ENCODE data around the gene TMEM87B. TPM values are rescaled to one million over a fixed set of nuclear protein-coding genes. Genes with fewer than 3 reads are reported as not detected.

The TMEM87B gene
- total and polyA plus RNA-seq, 2 of the 8 experiments (the other 6 are each of a cell fraction or from before 2014, with no cell fraction given) = 7.2 to 9.0 TPM

DNA sequence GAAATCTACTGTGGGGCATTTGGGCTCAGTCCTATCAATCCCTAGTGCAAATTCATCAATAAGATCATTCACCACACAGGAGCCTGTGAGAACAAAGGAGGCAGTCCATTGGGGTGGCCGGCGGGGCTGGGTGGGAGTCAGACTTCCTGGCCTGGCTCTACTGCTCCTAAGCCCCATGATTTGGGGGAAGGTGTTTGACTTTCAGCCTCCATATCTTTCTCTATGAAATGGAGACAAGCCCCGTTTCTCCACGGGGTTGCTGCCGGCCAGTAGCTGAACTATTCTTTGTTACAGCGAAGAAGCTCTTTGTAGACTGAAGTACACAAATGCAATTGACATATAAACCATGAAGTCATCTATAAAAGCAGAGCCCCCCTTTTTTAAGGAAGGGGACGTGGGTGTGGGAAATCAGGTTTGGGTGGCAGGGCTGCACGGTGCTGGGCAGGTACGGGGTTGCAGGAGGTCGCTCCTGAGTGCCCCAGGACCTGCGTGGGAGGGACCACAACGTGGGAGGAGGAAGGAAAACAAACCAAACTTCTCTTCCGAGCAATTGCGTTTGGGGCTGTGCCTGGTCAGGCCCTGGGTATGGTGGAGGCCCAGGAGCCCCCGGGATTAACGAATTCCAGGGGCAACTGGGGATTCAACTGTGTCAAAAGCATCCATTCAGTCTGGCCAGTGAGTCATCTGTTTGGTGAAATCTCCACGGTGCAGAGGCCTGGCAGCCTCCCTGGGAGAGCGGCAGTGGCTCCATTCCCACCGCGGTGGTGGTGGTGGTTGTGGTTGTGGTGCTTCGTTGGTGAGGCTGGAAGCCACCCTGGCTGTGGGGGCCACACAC is 101.3 kb downstream of the TMEM87B start:
- Histone ChIP-seq H3K27ac (ENCODE audit: low read depth, low read length) (no peak overlapping the region), H2BK20ac (ENCODE audit: low read length) (no peak overlapping the region), H2BK5ac (ENCODE audit: low read depth, low read length) (no peak overlapping the region), H3K36me3 (ENCODE audit: control insufficient read depth in 2 of 4, insufficient read depth in 4 of 4, low read length in 3 of 4) (no peaks in the 10 kb centered on the region), H3K9ac (replicated peaks in 1 of 4; ENCODE audit: extremely low read depth in 1 of 4, low read depth in 3 of 4, low read length in 3 of 4) (no peak overlapping the region), H3K23ac (ENCODE audit: insufficient read length) (no peak overlapping the region), H3K9me3 (ENCODE audit: insufficient read depth in 2 of 2, low read depth in 1 of 2, low read length in 1 of 2) (no peaks in the 10 kb centered on the region), H2BK15ac (ENCODE audit: low read length) (no peak overlapping the region), H4K5ac (ENCODE audit: insufficient read length, low read depth, low read length) (no peak overlapping the region), H4K20me1 (replicated peaks in 1 of 2; ENCODE audit: control insufficient read depth in 1 of 2, insufficient read depth in 2 of 2, low read length in 2 of 2) (no peaks in the 10 kb centered on the region), H2AFZ (ENCODE audit: low read length) (no peak overlapping the region), H3K4me3 (ENCODE audit: extremely low read depth in 1 of 4, insufficient read depth in 2 of 4, low read depth in 3 of 4, low read length in 4 of 4) (no peak overlapping the region), H3K79me1 (ENCODE audit: low read depth, low read length) (no peaks in the 10 kb centered on the region), H3K4me1 (replicated peaks in 1 of 4; ENCODE audit: control insufficient read depth in 3 of 4, insufficient read depth in 4 of 4, low read length in 3 of 4) (peaks cover 0 to 5% (median 2%) of the 10 kb centered on the region in 4 experiments; a peak in 3 of 7 replicates), H3K27me3 (replicated peaks in 1 of 4; ENCODE audit: control insufficient read depth in 3 of 4, extremely low read depth in 1 of 4, insufficient read depth in 3 of 4, low read length in 3 of 4) (no peaks in the 10 kb centered on the region; a peak in 1 of 7 replicates), H3K14ac (ENCODE audit: insufficient read length) (no peak overlapping the region), H3K79me2 (ENCODE audit: control insufficient read depth in 1 of 2, insufficient read depth in 2 of 2, low read length in 2 of 2) (no peaks in the 10 kb centered on the region), H2BK12ac (ENCODE audit: low read depth, low read length) (no peak overlapping the region), H3K18ac (ENCODE audit: extremely low read depth, low read length) (no peak overlapping the region), H2AK5ac (ENCODE audit: low read depth, low read length) (no peak overlapping the region), H4K91ac (replicated peaks; ENCODE audit: insufficient read length, low read length) (peak overlapping the region; percentile 65), H2BK120ac (replicated peaks; ENCODE audit: low read depth, low read length) (no peak overlapping the region), H3K56ac (replicated peaks; ENCODE audit: insufficient read length, low read depth, low read length) (no peak overlapping the region), H3K4ac (replicated peaks; ENCODE audit: insufficient read length, low read depth, low read length) (no peak overlapping the region), H4K8ac (ENCODE audit: extremely low read depth, insufficient read depth, low read length) (0 out of 2 replicates have a peak overlapping the region, but pooled peaks have one; percentile 47), H3K23me2 (ENCODE audit: low read depth, low read length) (no peaks in the 10 kb centered on the region), H3K4me2 (ENCODE audit: insufficient read depth in 1 of 2, low read depth in 2 of 2, low read length in 2 of 2) (no peak overlapping the region)
- ChIA-PET CTCF (ENCODE audit: partially characterized antibody) (interaction anchor here (0.6 to 1.5 kb wide), 3 partner anchors 13 to 26 kb away, joined by 3 to 5 read pairs (median 3); no protein-coding TSS in a partner anchor), POLR2A (ENCODE audit: partially characterized antibody) (no interaction called here)
- FAIRE-seq = no peak
- 87% methylated on average over 21 of the region's 21 CpGs; no CpG with 5 or more reads in 1 of the 2 experiments for WGBS, 2 experiments (ENCODE audit: extremely low coverage in 1 of 2, insufficient coverage in 1 of 2, insufficient read length in 1 of 2, insufficient replicate concordance in 2 of 2, low coverage in 1 of 2, low lambda C conversion rate in 2 of 2, missing lambda C conversion rate in 1 of 2)
- no peak for DNase-seq (ENCODE audit: low read depth in 1 of 2, low spot score in 2 of 2)
- TF ChIP-seq SIX5 (IDR thresholded peaks at IDR 0.05; ENCODE audit: low read depth, low read length) (no peak), RBBP5 (IDR thresholded peaks at IDR 0.05; ENCODE audit: borderline replicate concordance, low read depth, low read length) (no peak), HDAC2 (IDR thresholded peaks at IDR 0.05; ENCODE audit: borderline replicate concordance in 1 of 2, low read depth in 2 of 2, low read length in 2 of 2) (no peak), POLR2AphosphoS5 (IDR thresholded peaks at IDR 0.05; ENCODE audit: low read depth, low read length) (no peak), NRF1 (IDR thresholded peaks at IDR 0.05; ENCODE audit: low read depth, low read length) (no peak), ASH2L (IDR thresholded peaks at IDR 0.05; ENCODE audit: low read length) (no peak), SIRT6 (IDR thresholded peaks at IDR 0.05; ENCODE audit: low read length) (no peak), CEBPB (IDR thresholded peaks at IDR 0.05; ENCODE audit: low read depth, low read length) (no peak), CTBP2 (IDR thresholded peaks at IDR 0.05; ENCODE audit: borderline replicate concordance, insufficient read depth, insufficient read length, low read length) (no peak), CBX8 (IDR thresholded peaks at IDR 0.05; ENCODE audit: borderline replicate concordance, low read depth, low read length) (no peak)
- TF ChIP-seq, protein P1, sequence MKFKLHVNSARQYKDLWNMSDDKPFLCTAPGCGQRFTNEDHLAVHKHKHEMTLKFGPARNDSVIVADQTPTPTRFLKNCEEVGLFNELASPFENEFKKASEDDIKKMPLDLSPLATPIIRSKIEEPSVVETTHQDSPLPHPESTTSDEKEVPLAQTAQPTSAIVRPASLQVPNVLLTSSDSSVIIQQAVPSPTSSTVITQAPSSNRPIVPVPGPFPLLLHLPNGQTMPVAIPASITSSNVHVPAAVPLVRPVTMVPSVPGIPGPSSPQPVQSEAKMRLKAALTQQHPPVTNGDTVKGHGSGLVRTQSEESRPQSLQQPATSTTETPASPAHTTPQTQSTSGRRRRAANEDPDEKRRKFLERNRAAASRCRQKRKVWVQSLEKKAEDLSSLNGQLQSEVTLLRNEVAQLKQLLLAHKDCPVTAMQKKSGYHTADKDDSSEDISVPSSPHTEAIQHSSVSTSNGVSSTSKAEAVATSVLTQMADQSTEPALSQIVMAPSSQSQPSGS (IDR thresholded peaks at IDR 0.05; ENCODE audit: low read length) = no peak

All from H1 (cell line).